A673 (cell line): ENCODE measurements around the gene PPFIBP1. TPM values are rescaled to one million over a fixed set of nuclear protein-coding genes. Genes with fewer than 3 reads are reported as not detected.
"Not testable (repeated sequence)": the region's sequence is repeated elsewhere in the genome, so short reads cannot be mapped to it uniquely, and the experiment has no call there.

Source experiments
- BruUV-seq: library from RNA; stranded (reverse); fragments of 400-500 nt; replicated peaks from 2 replicates; lab custom pipeline; 2021; lab: Mats Ljungman, UMichigan
- CTCF ChIA-PET: fragments of 300-600 bp; sonication (Branson Sonifier 250); formaldehyde crosslinking; loops from one replicate; lab custom pipeline; 2022; ENCODE audit warnings: antibody characterized with exemption; lab: Charles Lee
- POLR2A ChIA-PET: fragments of 300-600 bp; sonication (Branson Sonifier 250); formaldehyde crosslinking; loops from one replicate; lab custom pipeline; 2022; ENCODE audit warnings: antibody characterized with exemption; ENCODE audit not compliant: low non-redundant PET; lab: Charles Lee
- DNase-seq: peaks from one replicate; pipeline ENCODE4 v3.0.0-alpha.2; 2015; ENCODE audit warnings: low spot score
- H3K27ac ChIP-seq: fragments of 200-600 bp; sonication (generic); 2 replicates; pipeline ENCODE4 v1.5.1; 2016; ENCODE audit warnings: mixed run types, low read depth, mild to moderate bottlenecking, mixed read lengths, antibody characterized with exemption, low read length; ENCODE audit not compliant: poor library complexity, severe bottlenecking
- H3K27me3 ChIP-seq: fragments of 200-600 bp; sonication (generic); replicated peaks from 2 replicates; pipeline ENCODE4 v1.6.1; 2017; ENCODE audit warnings: mixed run types, low read depth, mild to moderate bottlenecking, mixed read lengths, antibody characterized with exemption, low read length; ENCODE audit not compliant: insufficient read depth, poor library complexity
- H3K36me3 ChIP-seq: fragments of 200-600 bp; sonication (generic); 2 replicates; pipeline ENCODE4 v1.6.1; 2016; ENCODE audit warnings: mixed run types, mild to moderate bottlenecking, mixed read lengths, antibody characterized with exemption, low read length; ENCODE audit not compliant: insufficient read depth, poor library complexity, severe bottlenecking
- H3K4me1 ChIP-seq: fragments of 200-600 bp; sonication (generic); 2 replicates; pipeline ENCODE4 v1.6.1; 2017; ENCODE audit warnings: mixed run types, mild to moderate bottlenecking, mixed read lengths, antibody characterized with exemption, low read length; ENCODE audit not compliant: insufficient read depth, poor library complexity, severe bottlenecking
- H3K4me3 ChIP-seq: fragments of 200-600 bp; sonication (generic); 2 replicates; pipeline ENCODE4 v1.5.1; 2016; ENCODE audit warnings: low read depth, mixed run types, mild to moderate bottlenecking, mixed read lengths, low read length; ENCODE audit not compliant: poor library complexity, severe bottlenecking
- H3K9me3 ChIP-seq: fragments of 200-600 bp; sonication (generic); 2 replicates; pipeline ENCODE4 v1.6.1; 2016; ENCODE audit warnings: mixed run types, low read depth, mild to moderate bottlenecking, mixed read lengths, antibody characterized with exemption, low read length; ENCODE audit not compliant: poor library complexity, severe bottlenecking
- CTCF ChIP-seq: fragments of 300-800, 200-600 bp; sonication (generic); conservative IDR thresholded peaks from 2 replicates; pipeline ENCODE4 v1.5.1; 2017; ENCODE audit warnings: low read depth, mild to moderate bottlenecking, antibody characterized with exemption, low read length, moderate library complexity, mixed read lengths
- EZH2 ChIP-seq: fragments of 200-600 bp; sonication (generic); IDR thresholded peaks from 2 replicates; pipeline ENCODE4 v1.6.1; 2017; ENCODE audit warnings: borderline replicate concordance, low read depth, mild to moderate bottlenecking, mixed read lengths, antibody characterized with exemption, low read length; ENCODE audit not compliant: poor library complexity, severe bottlenecking
- intact Hi-C: fragments of 100-400 bp; cut with micrococcal nuclease; formaldehyde crosslinking; loops from one replicate; pipeline ENCODE4 v1.10.0; 2022; ENCODE audit not compliant: unreplicated experiment
- total RNA-seq: library from RNA; stranded (reverse); gene quantifications from 2 replicates; pipeline ENCODE4 v1.2.3, GENCODE V29; 2021

PPFIBP1 gene
- total RNA-seq, 1 experiment from 2014 or later: 41.2 TPM

DNA sequence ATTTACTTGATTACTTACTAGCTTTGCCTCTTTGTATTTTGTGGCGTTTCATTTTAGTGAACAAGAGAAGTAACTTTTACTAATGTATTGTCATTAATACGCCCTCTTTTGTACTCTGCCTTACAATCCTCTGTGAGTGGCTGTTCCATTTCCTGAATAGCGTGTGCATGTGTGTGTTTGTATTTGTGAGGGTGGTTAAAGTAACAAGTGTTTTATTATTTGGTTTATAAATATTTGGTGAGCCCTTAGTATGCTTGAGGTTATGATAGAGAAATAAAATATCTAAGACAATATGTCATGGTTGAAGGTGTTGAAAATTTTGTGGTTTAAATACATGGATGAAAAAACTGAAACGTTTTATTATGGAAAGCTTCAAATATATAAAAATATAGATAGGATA lies 100.6 kb downstream of the PPFIBP1 start:
- H3K27me3 ChIP-seq: no peaks in the 10 kb centered on the region
- ChIA-PET POLR2A (no interaction called here), CTCF (interaction anchor here (0.8 kb wide), 1 partner anchor 190 kb away, joined by 3 read pairs; no protein-coding TSS in a partner anchor)
- no peak for DNase-seq
- no peak overlapping the region for H3K4me3 ChIP-seq
- intact Hi-C loops: no loop called here
- H3K9me3 ChIP-seq: no peaks in the 10 kb centered on the region
- peaks cover 12% of the 10 kb centered on the region for H3K4me1 ChIP-seq
- no TSS peak for BruUV-seq
- H3K27ac ChIP-seq: no peak overlapping the region
- TF ChIP-seq EZH2: no peak
- no peak for TF ChIP-seq CTCF
- H3K36me3 ChIP-seq: no peaks in the 10 kb centered on the region

DNA sequence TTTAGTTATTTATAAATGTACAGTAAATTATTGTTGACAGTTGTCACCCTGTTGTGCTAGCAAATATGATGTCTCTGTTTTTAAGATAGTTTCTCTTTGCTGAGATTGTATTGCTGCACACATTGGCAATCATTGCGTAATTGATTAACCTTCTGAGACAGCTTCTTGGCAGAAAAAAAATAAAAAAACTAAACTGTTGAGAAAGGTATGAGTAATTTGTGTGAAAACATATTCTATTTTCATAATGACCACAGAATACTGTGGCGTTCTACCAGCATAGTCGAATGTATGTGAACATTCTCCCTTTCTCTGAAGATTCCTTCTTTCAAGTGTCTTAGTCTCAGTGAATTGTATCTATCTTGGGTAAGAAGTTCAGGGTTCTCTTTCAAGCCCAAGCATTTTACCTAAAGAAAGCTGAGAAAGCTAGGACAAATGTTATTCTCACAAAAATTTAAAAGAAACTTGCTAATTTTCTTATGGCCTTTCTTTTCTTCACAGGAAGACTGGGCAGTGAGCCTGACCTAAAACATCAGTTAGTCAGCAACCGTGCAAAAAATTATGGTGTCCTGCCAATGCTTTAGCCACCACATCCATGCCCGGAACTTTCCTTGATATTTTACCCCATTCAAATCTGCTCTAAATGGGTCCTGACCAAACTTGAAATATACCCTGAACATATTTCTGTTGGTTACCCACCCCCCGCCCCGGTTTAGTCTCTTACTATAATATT lies 103.3 kb downstream of the PPFIBP1 start:
- no peaks in the 10 kb centered on the region for H3K27me3 ChIP-seq
- H3K36me3 ChIP-seq: no peaks in the 10 kb centered on the region
- DNase-seq: no peak
- no peak overlapping the region for H3K4me3 ChIP-seq
- ChIA-PET POLR2A (no interaction called here), CTCF (no interaction called here)
- no peaks in the 10 kb centered on the region for H3K9me3 ChIP-seq
- intact Hi-C loops: no loop called here
- H3K27ac ChIP-seq: no peak overlapping the region
- no peaks in the 10 kb centered on the region for H3K4me1 ChIP-seq
- TF ChIP-seq EZH2: no peak
- no peak for TF ChIP-seq CTCF
- no TSS peak for BruUV-seq

DNA sequence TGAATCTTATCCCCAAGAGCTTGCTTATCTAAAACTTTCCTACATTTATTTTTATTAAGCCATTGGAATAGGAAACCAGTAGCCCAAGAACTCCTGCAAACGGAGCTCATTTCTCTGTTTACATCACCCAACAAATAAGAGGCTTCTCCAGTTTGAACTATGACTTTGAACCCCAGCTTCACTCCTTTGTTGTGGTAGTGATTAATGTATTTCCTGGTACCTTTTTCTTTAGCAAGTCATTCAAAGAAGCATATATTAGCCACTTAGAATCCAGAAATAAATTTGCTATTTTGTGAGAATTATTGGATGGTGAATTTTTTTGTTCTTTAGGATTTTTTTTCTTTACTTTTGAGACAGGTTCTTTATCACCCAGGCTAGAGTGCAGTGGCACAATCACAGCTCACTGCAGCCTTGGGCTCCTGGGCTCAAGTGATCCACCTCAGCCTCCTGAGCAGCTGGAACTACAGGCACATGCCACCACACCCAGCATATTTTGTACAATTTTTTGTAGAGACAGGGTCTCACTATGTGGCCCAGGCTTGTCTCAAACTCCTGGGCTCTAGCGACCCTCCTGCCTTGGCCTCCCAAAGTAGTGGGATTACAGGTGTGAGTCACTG lies 104.0 kb downstream of the PPFIBP1 start:
- CTCF ChIA-PET, intact Hi-C loops, H3K36me3 ChIP-seq, POLR2A ChIA-PET, H3K4me1 ChIP-seq, H3K27me3 ChIP-seq, DNase-seq, H3K9me3 ChIP-seq, H3K27ac ChIP-seq, H3K4me3 ChIP-seq, BruUV-seq: not testable (repeated sequence)

DNA sequence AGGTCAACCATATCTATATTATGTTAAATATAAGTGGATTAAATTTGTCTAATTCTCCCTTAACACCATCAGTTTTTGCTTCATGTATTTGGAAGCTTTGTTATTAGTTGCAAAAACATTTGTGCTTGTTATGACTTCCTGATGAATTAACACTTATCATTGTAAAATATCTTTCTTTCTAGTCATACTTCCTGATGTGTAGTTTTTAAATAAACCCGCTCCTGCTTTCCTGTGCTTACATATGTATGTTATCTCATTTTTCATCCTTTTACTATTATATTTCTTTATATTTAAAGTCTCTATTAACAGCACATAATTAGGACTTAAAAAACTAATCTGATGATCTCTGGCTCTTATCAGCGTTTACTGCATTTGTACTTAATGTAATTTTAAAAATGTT lies 106.2 kb downstream of the PPFIBP1 start:
- CTCF ChIA-PET, BruUV-seq, POLR2A ChIA-PET, intact Hi-C loops, H3K9me3 ChIP-seq, H3K4me3 ChIP-seq, H3K4me1 ChIP-seq, H3K27me3 ChIP-seq, H3K36me3 ChIP-seq, DNase-seq, H3K27ac ChIP-seq: not testable (repeated sequence)
